ENCODE data around the gene ADAMTSL4.

DNA sequence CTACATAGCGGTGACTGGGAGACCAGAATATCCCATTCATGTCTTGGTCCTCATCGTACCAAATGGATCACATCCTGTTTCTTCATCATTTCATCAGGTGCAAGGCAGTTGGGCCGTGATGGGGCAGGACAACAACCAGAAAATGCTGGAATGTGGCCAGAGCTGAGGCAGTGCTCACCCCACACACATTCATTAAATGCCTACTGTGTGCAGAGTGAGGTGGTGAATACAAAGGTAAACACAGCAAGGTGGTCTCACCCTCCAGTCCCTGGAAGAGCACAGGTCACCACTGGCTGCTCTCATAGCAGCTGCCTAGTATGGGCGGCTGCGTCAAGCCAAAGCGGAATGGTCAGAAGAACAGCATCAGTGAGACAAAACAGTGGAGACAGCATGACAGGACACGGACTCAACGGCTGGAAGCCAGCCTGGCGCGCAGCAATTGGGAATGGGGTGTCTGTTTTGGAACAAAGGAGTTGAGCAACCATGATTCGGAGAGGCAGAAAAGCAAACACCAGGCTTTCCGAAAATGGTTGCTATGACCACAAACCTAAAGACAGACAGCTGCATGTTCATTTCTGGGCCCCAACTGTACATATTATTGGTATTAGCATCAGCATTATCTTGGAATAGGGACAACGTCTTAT is 5.6 kb upstream of the ADAMTSL4 start:
- TF ChIP-seq, protein P1, sequence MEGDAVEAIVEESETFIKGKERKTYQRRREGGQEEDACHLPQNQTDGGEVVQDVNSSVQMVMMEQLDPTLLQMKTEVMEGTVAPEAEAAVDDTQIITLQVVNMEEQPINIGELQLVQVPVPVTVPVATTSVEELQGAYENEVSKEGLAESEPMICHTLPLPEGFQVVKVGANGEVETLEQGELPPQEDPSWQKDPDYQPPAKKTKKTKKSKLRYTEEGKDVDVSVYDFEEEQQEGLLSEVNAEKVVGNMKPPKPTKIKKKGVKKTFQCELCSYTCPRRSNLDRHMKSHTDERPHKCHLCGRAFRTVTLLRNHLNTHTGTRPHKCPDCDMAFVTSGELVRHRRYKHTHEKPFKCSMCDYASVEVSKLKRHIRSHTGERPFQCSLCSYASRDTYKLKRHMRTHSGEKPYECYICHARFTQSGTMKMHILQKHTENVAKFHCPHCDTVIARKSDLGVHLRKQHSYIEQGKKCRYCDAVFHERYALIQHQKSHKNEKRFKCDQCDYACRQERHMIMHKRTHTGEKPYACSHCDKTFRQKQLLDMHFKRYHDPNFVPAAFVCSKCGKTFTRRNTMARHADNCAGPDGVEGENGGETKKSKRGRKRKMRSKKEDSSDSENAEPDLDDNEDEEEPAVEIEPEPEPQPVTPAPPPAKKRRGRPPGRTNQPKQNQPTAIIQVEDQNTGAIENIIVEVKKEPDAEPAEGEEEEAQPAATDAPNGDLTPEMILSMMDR (IDR thresholded peaks at IDR 0.05 in 8 of 11, conservative IDR thresholded peaks at IDR 0.05 in 3 of 11) = no peak
- TF ChIP-seq POLR2A (IDR thresholded peaks at IDR 0.05) (no peak), POLR2AphosphoS5 (IDR thresholded peaks at IDR 0.05) (no peak)

Measured in spleen (tissue), 7 donors.